PC-9 (cell line): ENCODE measurements around the gene NFKBIZ.

ENCODE experiments used
- CTCF ChIP-seq: fragments of 200-600 bp; sonication (generic); conservative IDR thresholded peaks from 2 replicates; pipeline ENCODE4 v1.6.1; 2017; ENCODE audit warnings: mixed run types, antibody characterized with exemption, mild to moderate bottlenecking, moderate library complexity
- EZH2 ChIP-seq: fragments of 200-600 bp; sonication (generic); IDR thresholded peaks from 2 replicates; pipeline ENCODE4 v1.8.0; 2017; ENCODE audit warnings: antibody characterized with exemption, low read depth

GRCh38 chr3:101842935-101843330, 6.4 kb upstream of the NFKBIZ start:
- no peak for TF ChIP-seq CTCF
- TF ChIP-seq EZH2 = no peak
